Body of pancreas (tissue), 4 donors: ENCODE data around the gene MET. TPM values are rescaled to one million over a fixed set of nuclear protein-coding genes. Genes with fewer than 3 reads are reported as not detected.

Experiments used
- ATAC-seq: fragments of 150-250 bp; one replicate; pipeline ENCODE4 v1.9.1; 2016
- DNase-seq, 4 donors: peaks; one replicate each; pipeline ENCODE4 v3.0.0-alpha.2; 2019
- H3K27ac ChIP-seq, 4 donors: fragments of 200-600 bp; sonication (generic); 1 replicate in 3 of 4; 2 replicates in 1 of 4; pipeline versions ENCODE4 v1.5.1 to v1.6.1; 2016 to 2019; ENCODE audit warnings: mild to moderate bottlenecking in 1 of 4, mixed read lengths in 1 of 4, moderate library complexity in 1 of 4
- H3K27me3 ChIP-seq, 2 donors: fragments of 200-600 bp; sonication (generic); one replicate each; pipeline ENCODE4 v1.6.0; 2016; ENCODE audit warnings: mild to moderate bottlenecking in 1 of 2
- H3K36me3 ChIP-seq, 2 donors: fragments of 200-600 bp; sonication (generic); replicated peaks in 1 of 2; 2 replicates each; pipeline ENCODE4 v1.5.1; 2016; ENCODE audit warnings: low read depth in 2 of 2; ENCODE audit not compliant: insufficient read depth in 1 of 2
- H3K4me1 ChIP-seq: fragments of 200-600 bp; sonication (generic); one replicate; pipeline ENCODE4 v1.6.0; 2016
- H3K4me3 ChIP-seq, 2 donors: fragments of 200-600 bp; sonication (generic); 1 replicate in 1 of 2; 2 replicates in 1 of 2; pipeline ENCODE4 v1.5.1; 2016 to 2019
- H3K9me3 ChIP-seq, 3 donors: fragments of 200-600 bp; sonication (generic); 1 replicate in 2 of 3; 2 replicates in 1 of 3; pipeline ENCODE4 v1.5.1; 2016
- CTCF ChIP-seq, 7 experiments: fragments of 450-650 bp in 4 of 7; fragments of 200-600 bp in 3 of 7; sonication (generic) in 3 of 7; IDR thresholded peaks; one replicate each; pipeline ENCODE4 v1.5.1; 2016 to 2019; ENCODE audit warnings: antibody characterized with exemption in 7 of 7
- POLR2A ChIP-seq, 3 donors: fragments of 450-650 bp; IDR thresholded peaks; one replicate each; pipeline ENCODE4 v1.6.1; 2016; ENCODE audit warnings: antibody characterized with exemption in 3 of 3, mild to moderate bottlenecking in 2 of 3
- WGBS, 2 donors: methylation state at CpG; one replicate each; pipeline ENCODE4 v1.1.5; 2017; 5-methylcytosine and 5-hydroxymethylcytosine counted together
- intact Hi-C: fragments of 100-400 bp; cut with DNase I; formaldehyde crosslinking; loops from one replicate; pipeline ENCODE4 v1.15.1; 2023
- total RNA-seq, 2 donors: library from RNA; depleted of rRNA; stranded (reverse); fragments of >200 nt; gene quantifications; one replicate each; pipeline ENCODE4 v1.1.0, GENCODE V29; 2016

MET gene
- total RNA-seq, 2 donors from 2014 or later: 21.3 to 23.7 TPM

GRCh38 chr7:116661865-116662264, 10.1 kb upstream of the MET start:
- DNase-seq (no peak), ATAC-seq (no peak)
- Histone ChIP-seq H3K27ac (no peak overlapping the region), H3K27me3 (no peaks in the 10 kb centered on the region), H3K9me3 (no peaks in the 10 kb centered on the region), H3K4me3 (no peak overlapping the region), H3K36me3 (no peaks in the 10 kb centered on the region), H3K4me1 (peaks cover 6% of the 10 kb centered on the region)
- intact Hi-C loops: no loop called here
- TF ChIP-seq CTCF (IDR thresholded peaks at IDR 0.05) (no peak), POLR2A (IDR thresholded peaks at IDR 0.05) (no peak)

DNA sequence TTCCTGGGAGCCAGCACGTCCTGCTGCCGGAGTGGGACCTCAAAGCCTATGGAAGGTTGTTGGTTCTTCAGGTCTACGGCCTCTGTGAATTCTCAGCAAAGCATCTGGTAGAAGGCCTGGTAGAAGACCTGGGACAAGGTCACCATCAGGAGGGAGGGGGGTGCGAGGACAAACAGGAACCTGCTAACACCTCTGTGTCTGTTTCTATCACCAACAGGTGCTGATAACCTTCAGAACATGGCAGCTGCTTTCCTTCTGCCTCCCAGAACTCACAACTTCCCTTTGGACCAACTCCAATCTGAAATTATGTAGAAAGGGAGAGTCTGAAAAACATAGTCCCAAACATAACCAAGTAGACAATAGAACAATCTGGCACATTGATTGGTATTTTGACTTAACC, 8.3 kb upstream of the MET start:
- intact Hi-C loops: no loop called here
- ATAC-seq: peak; percentile 58

DNA sequence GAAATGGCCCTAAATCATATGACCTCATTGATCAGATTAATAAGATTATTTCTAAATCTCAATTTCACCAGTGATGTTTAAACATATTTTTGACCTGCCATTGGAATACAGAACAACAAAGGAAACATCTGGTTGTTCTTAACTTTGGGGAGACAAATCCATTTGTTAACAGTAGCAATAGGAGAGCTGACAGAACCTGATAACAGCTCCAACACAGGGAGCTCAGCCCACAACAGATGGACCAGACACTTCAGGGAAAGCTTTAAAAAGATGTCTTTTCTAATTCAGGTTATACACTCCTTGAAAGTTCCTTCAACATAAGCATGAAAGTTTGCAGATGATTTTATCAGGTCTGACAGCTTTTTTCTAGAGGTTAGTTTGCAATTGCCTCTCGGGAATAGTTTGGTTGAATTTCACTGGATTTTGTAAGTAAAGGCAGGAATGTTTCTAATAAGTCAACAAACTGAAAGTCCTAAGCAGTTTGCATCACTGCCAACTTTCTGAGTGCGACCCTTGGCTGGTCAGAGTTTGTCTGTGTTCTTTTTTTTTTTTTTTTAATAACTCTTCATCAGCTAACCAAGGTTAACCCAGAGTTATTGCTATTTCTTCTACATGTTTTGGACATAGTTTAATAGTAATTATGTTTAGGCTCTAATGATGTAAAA, 6.5 kb upstream of the MET start:
- Histone ChIP-seq H3K36me3 (no peaks in the 10 kb centered on the region), H3K4me3 (no peak overlapping the region), H3K4me1 (peaks cover 7% of the 10 kb centered on the region), H3K9me3 (no peaks in the 10 kb centered on the region), H3K27me3 (no peaks in the 10 kb centered on the region), H3K27ac (no peak overlapping the region)
- DNase-seq (no peak), ATAC-seq (no peak)
- WGBS, 2 donors: 23 to 44% methylated on average over 2 of the region's 2 CpGs
- intact Hi-C loops: no loop called here
- no peak for TF ChIP-seq CTCF (IDR thresholded peaks at IDR 0.05)
- TF ChIP-seq POLR2A (IDR thresholded peaks at IDR 0.05): no peak

More for the DNA sequence above, 8.3 kb upstream of the MET start:
- WGBS, 2 donors: 58 to 72% methylated on average over 4 of the region's 4 CpGs
- Histone ChIP-seq H3K36me3 (no peaks in the 10 kb centered on the region), H3K4me3 (no peak overlapping the region), H3K27ac (peak overlapping the region in 2 of 4 donors; percentile 6 to 13), H3K4me1 (peaks cover 6% of the 10 kb centered on the region), H3K27me3 (no peaks in the 10 kb centered on the region), H3K9me3 (no peaks in the 10 kb centered on the region)
- DNase-seq: peak; percentile 19 to 70 (median 54)
- no peak for TF ChIP-seq CTCF (IDR thresholded peaks at IDR 0.05)
- no peak for TF ChIP-seq POLR2A (IDR thresholded peaks at IDR 0.05)

DNA sequence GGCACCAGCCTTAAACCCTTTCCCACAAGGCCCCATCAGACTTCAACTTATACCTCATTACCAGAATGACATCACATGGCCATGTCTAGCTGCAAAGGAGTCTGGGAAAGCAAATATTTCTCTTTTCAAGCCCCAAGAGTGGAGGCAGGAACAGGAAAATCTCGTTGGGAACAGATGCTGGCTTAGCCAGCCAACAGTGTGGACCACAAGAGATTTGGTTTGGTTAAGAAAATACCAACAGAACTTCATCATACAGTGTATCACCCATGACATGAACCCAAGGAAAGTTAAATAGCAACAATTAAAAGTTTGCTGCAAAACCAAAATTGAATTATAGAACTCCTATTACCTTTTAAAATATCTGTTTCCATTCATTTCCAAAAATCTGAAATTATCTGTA, 2.2 kb upstream of the MET start:
- Histone ChIP-seq H3K4me3 (no peak overlapping the region), H3K36me3 (no peaks in the 10 kb centered on the region), H3K4me1 (peaks cover 18% of the 10 kb centered on the region), H3K27me3 (no peaks in the 10 kb centered on the region), H3K9me3 (no peaks in the 10 kb centered on the region), H3K27ac (no peak overlapping the region)
- no peak for DNase-seq
- no peak for ATAC-seq
- TF ChIP-seq CTCF (IDR thresholded peaks at IDR 0.05) (no peak), POLR2A (IDR thresholded peaks at IDR 0.05) (no peak)
- WGBS, 2 donors: 53 to 57% methylated on average over 1 of the region's 1 CpG
- intact Hi-C loops: loop anchor here (10.0 kb wide), 1 partner anchor 115 kb away; no protein-coding TSS in a partner anchor
